Ovary (tissue), 3 donors: ENCODE measurements around the gene DKK1.

Experiments used
- CTCF ChIP-seq, 3 donors: fragments of 450-650 bp in 2 of 3; fragments of 200-600 bp in 1 of 3; IDR thresholded peaks; one replicate each; pipeline versions ENCODE4 v1.5.1 to v1.8.0; 2016 to 2022; ENCODE audit warnings: antibody characterized with exemption in 3 of 3, mild to moderate bottlenecking in 1 of 3
- POLR2A ChIP-seq: fragments of 450-650 bp; IDR thresholded peaks from one replicate; pipeline ENCODE4 v1.6.1; 2017; ENCODE audit warnings: antibody characterized with exemption, mild to moderate bottlenecking, moderate library complexity
- donor health status: DM: no; HTN: no; CAD: no.

- TF ChIP-seq POLR2A (no peak), CTCF (IDR thresholded peaks at IDR 0.05) (no peak)
Observed at GRCh38 chr10:52346394-52347326, 32.6 kb downstream of the DKK1 start.
